ENCODE measurements around the gene PQBP1. TPM values are rescaled to one million over a fixed set of nuclear protein-coding genes. Genes with fewer than 3 reads are reported as not detected.

Gene PQBP1
- polyA plus RNA-seq, 3 donors, result 67.9 to 83.2 (median 78.8) TPM

- DNase-seq (ENCODE audit: extremely low read depth in 1 of 11, low read depth in 9 of 11, low spot score in 4 of 11), result peak in 9 of 11 donors; percentile 39 to 79 (median 64)
These were observed 6.1 kb upstream of the PQBP1 start for GRCh38 chrX:48891402-48892288.

- no peak for DNase-seq (ENCODE audit: extremely low read depth in 1 of 11, low read depth in 9 of 11, low spot score in 4 of 11)
These were observed 4.8 kb upstream of the PQBP1 start for GRCh38 chrX:48892896-48893295.

- no peak for DNase-seq (ENCODE audit: extremely low read depth in 1 of 11, low read depth in 9 of 11, low spot score in 4 of 11)
These were observed 4.0 kb upstream of the PQBP1 start for GRCh38 chrX:48893556-48894348.

GRCh38 chrX:48894891-48895290, 2.8 kb upstream of the PQBP1 start:
- no peak for DNase-seq (ENCODE audit: extremely low read depth in 1 of 11, low read depth in 9 of 11, low spot score in 4 of 11)

- peak in 1 of 11 donors; percentile 9 for DNase-seq (ENCODE audit: extremely low read depth in 1 of 11, low read depth in 9 of 11, low spot score in 4 of 11)
These were observed 1.1 kb upstream of the PQBP1 start for GRCh38 chrX:48896611-48897011.

- DNase-seq (ENCODE audit: extremely low read depth in 1 of 11, low read depth in 9 of 11, low spot score in 4 of 11), result peak in 4 of 11 donors; percentile 47 to 67 (median 62)
These were observed 539 bp upstream of the PQBP1 start for GRCh38 chrX:48897157-48897624.

- DNase-seq (ENCODE audit: extremely low read depth in 1 of 11, low read depth in 9 of 11, low spot score in 4 of 11), result no peak
These were observed 1.3 kb downstream of the PQBP1 start for GRCh38 chrX:48899078-48899410.

GRCh38 chrX:48901069-48901468, 3.3 kb downstream of the PQBP1 start:
- DNase-seq (ENCODE audit: extremely low read depth in 1 of 11, low read depth in 9 of 11, low spot score in 4 of 11), result no peak

- DNase-seq (ENCODE audit: extremely low read depth in 1 of 11, low read depth in 9 of 11, low spot score in 4 of 11), result no peak
These were observed 4.4 kb downstream of the PQBP1 start for GRCh38 chrX:48902135-48902534.

GRCh38 chrX:48902776-48903175, 5.0 kb downstream of the PQBP1 start:
- DNase-seq (ENCODE audit: extremely low read depth in 1 of 11, low read depth in 9 of 11, low spot score in 4 of 11), result no peak

- no peak for DNase-seq (ENCODE audit: extremely low read depth in 1 of 11, low read depth in 9 of 11, low spot score in 4 of 11)
These were observed 5.6 kb downstream of the PQBP1 start for GRCh38 chrX:48903290-48903689.

- DNase-seq (ENCODE audit: extremely low read depth in 1 of 11, low read depth in 9 of 11, low spot score in 4 of 11), result no peak
These were observed 6.5 kb downstream of the PQBP1 start for GRCh38 chrX:48904180-48904579.

GRCh38 chrX:48904626-48905025, 6.9 kb downstream of the PQBP1 start:
- DNase-seq (ENCODE audit: extremely low read depth in 1 of 11, low read depth in 9 of 11, low spot score in 4 of 11), result no peak

- no peak for DNase-seq (ENCODE audit: extremely low read depth in 1 of 11, low read depth in 9 of 11, low spot score in 4 of 11)
These were observed 7.5 kb downstream of the PQBP1 start for GRCh38 chrX:48905090-48905790.

- DNase-seq (ENCODE audit: extremely low read depth in 1 of 11, low read depth in 9 of 11, low spot score in 4 of 11), result no peak
These were observed 10.9 kb downstream of the PQBP1 start for GRCh38 chrX:48908600-48908999.

- DNase-seq (ENCODE audit: extremely low read depth in 1 of 11, low read depth in 9 of 11, low spot score in 4 of 11), result no peak
These were observed 12.1 kb downstream of the PQBP1 start for GRCh38 chrX:48909703-48910294.

- DNase-seq (ENCODE audit: extremely low read depth in 1 of 11, low read depth in 9 of 11, low spot score in 4 of 11), result peak in 1 of 11 donors; percentile 8
These were observed 13.2 kb downstream of the PQBP1 start for GRCh38 chrX:48910926-48911411.

- DNase-seq (ENCODE audit: extremely low read depth in 1 of 11, low read depth in 9 of 11, low spot score in 4 of 11), result peak in 5 of 11 donors; percentile 53 to 73 (median 63)
These were observed 13.9 kb downstream of the PQBP1 start, which contains the start of gene SLC35A2 for GRCh38 chrX:48911412-48912182. SLC35A2 (minus strand) TSS chrX:48911646; CDS start chrX:48911636, 10 bp downstream.
